ENCODE measurements around the gene MRPL49.
"Not testable (repeated sequence)": the region's sequence is repeated elsewhere in the genome, so short reads cannot be mapped to it uniquely, and the experiment has no call there.

The MRPL49 gene

DNA sequence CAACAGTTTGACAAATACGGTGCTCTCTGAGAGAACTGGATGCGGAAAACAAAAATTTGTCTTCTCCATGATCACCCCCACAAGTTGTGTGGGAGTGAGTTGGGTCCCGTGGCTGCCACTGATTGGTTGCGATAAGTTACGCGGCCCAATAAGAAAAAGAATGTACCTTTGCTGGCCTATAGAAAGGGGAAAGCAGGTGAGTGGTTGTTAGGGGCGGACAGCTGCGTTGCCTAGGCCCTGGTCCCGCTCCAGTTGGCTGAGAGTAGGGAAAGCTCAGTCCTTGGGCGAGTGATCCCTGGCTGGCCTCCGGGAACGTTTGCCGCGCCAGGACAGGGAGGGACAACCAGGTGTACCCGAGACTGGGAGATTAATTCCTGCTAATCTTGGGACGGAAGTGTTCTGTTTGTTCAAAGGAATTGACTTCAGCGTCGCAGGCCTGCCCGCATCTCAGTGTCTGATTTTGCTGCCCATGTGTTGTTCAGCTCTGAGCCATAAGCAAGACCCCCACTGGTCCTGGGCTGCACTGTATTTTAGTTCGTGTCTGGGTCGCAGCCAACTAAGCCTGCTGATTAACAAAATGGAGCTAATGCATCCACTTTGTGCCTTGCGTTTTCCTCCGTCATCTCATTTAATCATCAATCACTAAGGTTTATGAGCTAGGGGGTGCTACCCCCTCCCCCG lies 13.0 kb downstream of the MRPL49 start:
- peak; percentile 75 for DNase-seq

DNA sequence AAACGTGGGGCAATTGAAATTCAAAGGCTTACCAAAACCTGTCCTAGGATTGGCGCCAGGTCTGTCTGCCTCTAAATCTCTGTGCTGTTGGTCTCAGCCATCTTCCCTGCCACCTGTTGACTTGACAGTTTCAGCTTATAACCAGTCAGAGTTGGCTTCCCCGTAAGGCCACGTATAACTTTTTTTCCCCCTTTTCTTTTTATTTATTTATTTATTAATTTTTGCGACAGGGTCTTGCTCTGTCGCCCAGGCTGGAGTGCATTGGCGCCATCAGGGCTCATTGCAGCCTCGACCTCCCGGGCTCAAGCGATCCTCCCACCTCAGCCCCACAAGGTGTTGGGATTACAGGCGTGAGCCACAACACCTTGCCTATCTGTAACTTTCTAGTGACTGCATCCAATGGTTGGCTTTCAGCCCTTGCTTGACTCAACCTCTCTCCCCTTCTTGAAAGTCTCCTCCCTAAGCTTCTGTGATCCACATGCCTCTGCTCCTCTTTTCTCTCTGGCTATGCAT lies 13.6 kb downstream of the MRPL49 start:
- DNase-seq, result no peak

DNA sequence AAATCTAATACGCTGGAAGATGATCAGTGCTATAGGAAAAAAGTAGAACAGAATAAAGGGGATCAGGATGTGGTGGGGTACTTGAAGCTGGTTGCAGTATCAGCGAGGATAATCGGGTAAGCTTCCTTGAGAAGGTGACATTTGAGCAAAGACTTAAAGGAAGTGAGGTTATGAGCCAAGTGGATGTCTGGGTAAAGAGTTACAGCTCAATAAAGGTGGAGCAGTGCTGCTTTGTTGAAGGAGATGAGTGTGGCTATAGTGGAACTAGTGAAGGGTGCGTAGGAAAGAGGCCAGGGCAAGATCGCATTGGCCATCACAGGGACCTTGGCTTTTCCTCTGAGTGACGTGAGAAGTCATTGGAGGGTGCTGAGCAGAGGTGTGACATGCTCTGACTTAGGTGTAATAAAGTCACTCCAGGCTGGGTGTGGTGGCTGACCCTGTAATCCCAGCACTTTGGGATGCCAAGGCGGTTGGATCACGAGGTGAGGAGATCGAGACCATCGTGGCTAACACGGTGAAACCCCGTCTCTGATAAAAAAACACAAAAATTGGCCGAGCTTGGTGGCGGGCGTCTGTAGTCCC lies 14.5 kb downstream of the MRPL49 start:
- DNase-seq, result no peak

DNA sequence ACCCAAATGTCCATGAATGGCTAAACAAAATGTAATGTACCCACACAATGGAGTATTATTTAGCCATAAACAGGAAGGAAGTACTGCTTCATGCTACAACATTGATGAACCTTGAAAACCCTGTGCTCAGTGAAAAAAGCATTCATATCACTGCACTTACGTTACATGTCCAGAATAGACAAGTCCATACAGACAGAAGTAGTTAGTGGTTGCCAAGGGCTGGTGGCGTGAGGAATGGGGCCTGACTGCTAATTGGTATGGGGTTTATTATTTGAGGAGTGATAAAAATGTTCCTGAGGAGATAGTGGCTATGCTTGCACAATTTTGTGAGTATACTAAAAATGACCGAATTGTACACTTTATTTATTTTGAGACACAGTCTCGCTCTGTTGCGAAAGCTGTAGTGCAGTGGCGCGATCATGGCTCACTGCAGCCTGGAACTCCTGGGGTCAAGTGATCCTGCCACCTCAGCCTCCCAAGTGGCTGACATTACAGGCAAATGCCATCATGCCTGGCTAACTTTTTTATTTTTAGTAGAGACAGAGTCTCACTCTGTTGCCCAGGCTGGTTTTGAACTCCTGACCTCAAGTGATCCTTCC lies 19.9 kb downstream of the MRPL49 start:
- no peak for DNase-seq

DNA sequence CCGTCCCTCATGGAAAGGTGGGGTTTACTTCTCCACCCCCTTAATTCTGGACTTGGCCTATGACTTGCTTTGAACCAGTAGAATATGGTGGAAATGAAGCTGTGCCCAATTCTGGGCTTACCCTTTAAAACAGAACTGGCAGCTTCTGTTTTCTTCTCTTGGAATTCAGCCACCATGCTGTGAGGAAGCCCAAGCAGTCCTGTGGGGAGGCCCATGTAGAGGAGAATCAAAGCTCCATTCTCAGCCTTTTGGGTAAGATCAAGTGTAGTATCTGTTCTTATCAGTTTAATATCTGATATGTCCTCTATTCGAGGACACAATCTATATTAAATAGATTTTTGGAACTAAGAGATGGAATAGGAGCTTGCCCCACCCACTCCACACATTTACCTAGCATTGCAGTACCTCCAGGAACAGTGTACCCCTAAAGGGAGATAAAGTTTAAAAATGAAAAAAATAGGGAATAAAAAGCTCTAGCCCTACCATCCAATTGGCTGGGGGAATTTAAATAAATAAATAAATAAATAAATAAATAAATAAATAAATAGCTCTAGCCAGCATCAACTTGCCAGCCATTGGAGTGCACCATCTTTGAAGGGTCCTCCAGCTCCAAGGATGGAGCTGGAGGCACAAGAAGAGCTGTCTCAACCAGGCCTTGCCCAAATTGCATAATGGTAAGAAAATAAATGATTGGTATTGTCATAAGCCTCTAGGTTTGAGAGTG lies 25.4 kb downstream of the MRPL49 start:
- DNase-seq, result no peak

DNA sequence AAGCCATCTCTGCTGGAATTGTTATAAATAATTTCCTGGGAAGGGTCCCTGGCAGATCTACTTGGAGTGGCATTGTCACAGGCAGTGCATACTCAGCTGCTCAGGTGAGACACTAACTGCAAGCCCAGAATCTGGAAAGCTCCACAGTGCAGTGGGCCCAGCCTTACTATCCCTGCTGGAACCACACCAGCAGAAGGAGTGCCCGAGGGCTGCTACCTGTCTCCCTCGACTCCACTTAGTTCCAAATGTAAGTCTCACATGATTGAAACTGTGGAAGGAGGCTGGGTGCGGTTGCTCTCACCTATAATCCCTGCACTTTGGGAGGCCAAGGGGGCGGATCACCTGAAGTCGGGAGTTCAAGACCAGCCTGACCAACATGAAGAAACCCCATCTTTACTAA lies 26.5 kb downstream of the MRPL49 start:
- DNase-seq, result no peak

DNA sequence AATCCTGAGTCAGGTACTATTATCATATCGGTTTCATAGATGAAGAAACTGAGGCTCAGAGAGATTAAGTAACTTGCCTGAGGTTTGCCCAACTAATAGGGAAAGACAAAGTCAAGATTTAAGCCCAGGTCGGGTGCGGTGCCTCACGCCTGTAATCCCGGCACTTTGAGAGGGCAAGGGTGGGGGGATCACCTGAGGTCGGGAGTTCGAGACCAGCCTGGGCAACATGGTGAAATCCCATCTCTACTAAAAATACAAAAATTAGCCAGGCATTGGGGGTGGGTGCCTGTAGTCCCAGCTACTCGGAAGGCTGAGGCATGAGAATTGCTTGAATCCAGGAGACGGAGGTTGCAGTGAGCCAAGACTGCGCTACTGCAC lies 28.0 kb downstream of the MRPL49 start:
- not testable (repeated sequence) for DNase-seq

DNA sequence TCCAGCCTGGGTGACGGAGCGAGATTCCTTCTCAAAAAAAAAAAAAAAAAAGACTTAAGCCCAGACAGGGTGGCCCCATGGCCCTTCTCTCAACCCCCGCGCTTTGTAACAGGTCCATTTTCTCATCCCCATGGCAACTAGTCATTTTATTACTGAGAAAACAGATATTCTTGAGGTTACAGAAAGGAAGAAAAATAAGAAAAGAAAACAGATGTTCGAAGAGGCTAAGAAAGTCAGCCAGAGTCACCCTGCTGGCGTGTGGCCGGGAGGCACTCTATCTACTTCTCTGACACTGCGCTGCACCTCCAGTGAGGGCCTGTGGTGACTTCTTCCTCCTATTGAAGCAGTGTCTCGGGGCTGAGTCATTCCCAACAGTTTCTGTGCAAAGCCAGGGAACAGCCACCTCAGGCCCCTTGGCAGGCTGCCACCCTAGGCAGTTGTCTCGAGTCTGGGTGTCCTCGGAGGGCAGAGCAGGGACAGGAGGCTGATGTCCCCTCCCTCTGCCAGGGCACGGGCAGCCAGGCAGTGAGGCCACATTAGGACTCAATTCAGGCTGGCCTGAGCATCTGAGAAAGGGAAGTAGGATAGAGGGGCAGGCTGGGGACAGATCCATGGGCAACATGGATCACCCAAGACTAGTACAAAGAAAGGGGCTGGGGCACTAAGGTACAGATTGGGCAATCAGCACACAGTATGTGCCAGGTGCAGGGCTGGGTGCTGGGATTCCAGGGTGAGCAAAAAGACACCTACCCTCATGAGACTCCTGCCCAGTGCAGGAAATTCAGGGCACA lies 28.6 kb downstream of the MRPL49 start:
- DNase-seq, result no peak

DNA sequence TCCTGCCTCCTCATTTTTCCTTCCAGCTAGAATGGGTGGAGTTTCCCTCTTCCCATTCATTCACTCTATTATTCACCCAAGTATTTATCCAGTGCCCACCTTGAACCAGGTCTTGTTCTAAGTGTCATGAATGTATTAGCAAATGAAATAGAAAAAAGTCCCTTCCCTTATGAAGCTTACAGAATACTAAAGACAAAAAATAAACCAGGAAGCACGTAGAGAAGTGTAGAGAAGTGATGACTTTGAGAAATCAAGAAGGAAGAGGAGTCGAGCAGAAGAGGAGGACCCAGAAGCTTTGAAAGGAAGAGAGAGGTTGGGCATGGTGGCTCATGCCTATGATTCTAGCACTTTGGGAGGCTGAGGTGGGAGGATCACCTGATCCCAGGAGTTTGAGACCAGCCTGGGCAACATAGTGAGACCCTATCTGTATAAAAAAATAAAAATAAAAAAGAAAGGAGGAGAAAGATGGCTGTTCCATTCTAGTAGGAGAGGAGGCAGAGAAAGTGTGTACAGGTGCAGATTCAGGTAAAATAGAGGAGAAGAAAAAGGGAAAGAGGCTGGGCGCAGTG lies 29.3 kb downstream of the MRPL49 start:
- DNase-seq, result no peak

DNA sequence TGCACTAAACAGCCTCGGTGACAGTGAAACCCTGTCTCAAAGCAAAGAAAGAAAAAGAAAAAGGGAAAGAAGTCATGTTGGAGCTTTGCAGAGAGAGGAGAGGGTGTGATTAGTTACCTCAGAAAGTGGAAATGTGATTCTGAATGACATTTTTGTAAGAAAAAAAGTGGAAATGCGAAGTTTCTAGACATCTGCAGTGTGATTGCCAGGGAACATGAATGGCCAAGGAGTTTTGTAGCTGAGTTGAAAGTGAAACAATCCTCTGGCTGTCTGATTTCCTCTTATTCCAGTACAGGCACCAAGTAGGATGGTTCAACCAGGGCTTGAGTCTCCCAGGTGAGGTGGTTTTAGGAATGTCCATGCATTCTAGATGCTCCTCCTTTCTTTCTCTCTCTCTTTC lies 30.0 kb downstream of the MRPL49 start:
- DNase-seq, result no peak

DNA sequence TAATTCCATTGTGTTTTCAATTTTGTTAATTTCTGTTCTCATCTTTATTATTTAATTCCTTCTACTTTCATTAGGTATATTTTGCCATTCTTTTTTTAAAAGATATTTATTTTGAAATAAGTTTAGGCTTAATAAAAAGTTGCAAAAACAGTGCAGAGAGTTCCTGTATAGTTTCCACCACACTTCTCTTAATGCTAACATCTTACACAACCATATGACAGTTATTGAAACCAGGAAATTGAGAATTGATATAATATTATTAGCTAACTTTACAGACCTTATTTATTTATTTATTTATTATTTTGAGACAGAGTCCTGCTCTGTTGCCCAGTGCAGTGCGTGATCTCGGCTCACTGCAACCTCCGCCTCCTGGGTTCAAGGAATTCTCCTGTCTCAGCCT lies 34.1 kb downstream of the MRPL49 start:
- DNase-seq, result no peak

DNA sequence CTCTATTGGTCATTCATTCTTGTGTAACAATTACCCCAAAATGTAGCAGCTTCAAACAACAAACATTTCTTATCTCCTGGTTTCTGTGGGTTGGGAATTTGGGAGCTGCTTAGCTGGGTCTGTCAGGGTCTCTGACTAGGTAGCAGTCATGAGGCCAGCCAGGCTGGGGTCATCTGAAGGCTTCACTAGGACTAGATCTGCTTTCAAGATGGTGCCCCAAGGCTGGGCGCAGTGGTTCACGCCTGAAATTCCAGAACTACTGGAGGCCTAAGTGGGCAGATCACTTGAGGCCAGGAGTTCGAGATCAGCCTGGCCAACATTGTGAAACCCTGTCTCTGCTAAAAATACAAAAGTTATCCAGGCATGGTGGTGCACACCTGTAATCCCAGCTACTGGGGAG lies 34.8 kb downstream of the MRPL49 start:
- DNase-seq, result no peak

DNA sequence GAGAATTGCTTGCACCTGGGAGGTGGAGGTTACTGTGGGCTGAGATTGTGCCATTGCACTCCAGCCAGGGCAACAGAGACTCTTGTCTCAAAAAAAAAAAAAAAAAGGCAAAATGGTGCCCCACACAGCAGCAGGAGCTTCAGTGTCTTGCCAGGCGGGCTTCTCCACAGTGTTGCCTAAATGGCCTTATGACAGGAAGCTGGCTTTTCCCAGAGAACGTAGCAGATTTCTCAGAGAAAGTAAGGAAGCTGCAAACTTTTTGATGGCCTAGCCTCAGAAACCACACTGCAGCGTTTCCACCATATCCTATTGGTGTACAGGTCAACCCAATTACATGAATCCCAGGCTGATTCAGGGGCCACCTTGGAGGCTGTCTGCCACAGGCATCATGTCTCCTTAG lies 35.2 kb downstream of the MRPL49 start:
- DNase-seq, result no peak

DNA sequence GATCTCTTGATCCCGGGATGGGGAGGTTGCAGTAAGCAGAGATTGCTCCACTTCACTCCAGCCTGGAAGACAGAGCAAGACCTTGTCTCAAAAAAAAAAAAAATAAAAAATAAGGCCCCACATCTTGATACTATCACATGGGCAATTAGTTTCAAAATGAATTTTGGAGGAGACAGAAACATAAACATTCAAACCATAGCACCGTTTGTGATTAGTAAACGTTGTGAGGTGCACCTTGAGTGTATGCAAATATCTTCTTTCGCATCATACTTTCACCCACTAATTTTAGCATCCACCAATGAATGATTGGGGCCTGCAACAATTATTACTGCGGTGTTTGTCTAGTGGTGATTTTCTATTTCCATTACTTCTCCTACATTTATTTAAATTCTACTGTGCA lies 36.9 kb downstream of the MRPL49 start:
- no peak for DNase-seq

DNA sequence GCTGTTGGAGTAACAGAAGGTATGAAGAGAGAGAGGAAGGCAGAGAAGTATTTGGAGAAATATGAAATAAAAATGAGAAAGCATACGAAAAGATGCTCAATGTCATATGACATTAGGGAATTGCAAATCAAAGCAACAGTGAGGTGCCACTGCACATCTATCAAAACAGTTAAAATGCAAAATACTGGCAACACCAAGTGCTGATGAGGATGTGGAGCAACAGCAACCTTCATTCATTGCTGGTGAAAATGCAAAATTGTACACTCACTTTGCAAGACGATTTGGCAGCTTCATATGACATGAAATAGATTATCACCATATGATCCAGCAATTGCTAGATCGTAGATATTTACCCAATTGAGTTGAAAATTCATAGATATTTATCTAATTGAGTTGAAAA lies 38.5 kb downstream of the MRPL49 start:
- DNase-seq, result no peak

DNA sequence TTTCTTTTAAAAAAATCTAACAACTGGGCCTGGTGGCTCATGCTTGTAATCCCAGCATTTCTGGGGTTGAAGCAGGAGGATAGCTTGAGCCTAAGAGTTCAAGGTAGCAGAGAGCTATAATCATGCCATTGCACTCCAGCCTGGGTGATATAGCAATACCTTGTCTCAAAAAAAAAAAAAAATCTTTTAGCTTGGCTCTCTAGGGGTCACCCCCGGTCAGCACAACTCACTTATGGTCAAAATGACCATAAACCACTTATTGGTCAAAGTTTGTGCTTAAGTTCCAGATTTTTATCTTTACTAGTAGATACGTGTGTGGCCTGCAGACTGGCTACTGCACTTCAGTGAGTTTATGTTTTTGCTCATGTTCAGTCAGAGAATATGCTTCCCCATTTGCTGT lies 41.6 kb downstream of the MRPL49 start:
- no peak for DNase-seq

DNA sequence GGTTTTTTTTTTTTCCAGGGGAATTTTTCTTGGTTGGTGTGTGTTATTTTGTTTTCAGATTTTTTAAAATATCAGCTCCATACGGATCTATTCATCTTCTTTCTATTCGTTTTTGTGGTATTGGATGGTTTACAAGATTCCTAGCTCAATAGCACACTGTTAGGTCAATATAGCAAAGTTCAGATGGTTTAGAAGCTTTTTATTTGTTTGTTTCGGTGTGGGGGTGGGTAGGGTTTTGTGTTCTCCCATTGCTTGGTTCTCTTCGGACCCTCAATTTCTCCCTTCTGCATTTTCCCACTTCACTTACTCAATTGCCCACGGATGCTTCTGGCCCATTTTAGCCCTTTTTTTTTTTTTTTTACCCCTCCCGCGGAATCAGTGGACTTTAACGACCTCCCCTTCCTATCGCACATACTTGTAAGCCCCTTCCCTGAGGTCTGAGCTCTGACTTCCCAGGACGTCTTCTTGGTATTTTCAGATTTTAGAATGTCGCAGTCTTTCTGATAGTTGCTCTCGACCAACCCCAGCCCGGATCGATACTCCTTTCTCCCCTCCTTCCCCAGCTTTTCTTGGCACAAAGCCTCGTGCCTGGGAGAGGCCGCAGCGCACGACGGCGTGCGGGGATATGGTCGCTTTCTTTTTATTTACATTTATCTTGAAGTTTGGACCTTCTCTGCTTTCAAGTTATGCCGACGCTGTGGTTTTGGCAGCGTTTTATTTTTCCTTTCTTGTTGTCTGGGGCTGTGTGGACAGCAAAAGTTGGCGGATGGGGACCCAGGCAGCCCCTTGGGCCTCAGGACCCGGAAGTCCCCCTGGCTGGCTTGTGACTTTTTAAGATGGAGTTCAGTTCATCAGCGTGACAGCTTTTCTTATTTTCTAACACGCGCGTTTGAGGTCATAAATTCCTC lies 43.5 kb downstream of the MRPL49 start:
- no peak for DNase-seq

DNA sequence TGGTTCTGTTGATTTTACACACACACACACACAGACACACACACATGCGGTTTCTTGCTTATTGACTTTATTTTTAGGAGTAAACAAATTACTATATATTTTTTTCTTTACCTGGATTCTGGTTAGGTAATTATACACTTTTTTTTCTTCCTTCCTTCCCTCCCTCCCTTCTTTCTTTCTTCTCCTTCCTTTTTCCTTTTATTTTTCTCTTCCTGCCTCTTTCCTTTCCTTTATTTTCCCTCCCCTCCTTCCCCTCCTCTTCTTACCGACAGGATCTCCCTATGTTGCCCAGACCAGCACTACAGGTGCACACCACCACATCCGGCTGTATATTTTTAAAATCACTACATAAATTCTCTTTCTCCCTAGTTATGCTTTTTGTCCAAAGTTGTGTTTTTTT lies 44.8 kb downstream of the MRPL49 start:
- no peak for DNase-seq

DNA sequence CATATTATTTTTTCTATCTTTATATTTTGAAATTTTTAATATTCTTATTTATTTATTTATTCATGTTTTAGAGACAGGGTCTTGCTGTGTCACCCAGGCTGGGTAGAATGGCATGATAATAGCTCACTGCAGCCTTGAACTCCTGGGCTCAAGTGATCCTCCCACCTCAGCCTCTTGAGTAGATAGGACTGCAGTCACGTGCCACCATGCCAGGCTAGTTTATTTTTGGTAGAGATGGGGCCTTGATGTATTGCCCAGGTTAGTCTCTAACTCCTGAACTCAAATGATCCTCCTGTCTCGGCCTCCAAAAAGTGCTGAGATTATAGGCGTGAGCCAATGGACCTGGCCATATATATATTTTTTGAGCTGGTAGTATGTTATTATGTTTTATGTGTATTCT lies 45.5 kb downstream of the MRPL49 start:
- no peak for DNase-seq

DNA sequence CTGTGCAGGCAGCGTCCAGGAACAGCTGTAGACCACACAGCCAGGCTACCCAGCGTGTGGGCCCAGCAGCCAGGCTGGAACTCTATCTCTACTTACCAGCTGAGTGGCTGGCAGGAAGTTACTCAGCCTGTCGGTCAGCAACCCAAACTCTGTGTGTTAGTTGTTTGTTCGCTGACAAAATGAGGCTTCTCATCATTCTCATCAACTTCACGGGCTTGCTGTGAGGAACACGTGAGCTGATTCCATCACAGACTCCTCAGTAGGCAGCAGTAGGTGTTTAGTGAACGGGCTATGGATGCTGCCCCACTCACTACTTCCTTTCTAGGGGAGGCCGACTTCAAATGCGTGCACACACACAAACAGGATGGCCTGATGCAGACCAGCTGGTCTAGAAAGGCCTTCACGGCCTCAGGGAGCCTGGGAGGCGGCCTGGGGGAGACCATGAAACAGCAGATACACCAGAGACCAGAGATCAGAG lies 47.1 kb downstream of the MRPL49 start:
- DNase-seq, result no peak

DNA sequence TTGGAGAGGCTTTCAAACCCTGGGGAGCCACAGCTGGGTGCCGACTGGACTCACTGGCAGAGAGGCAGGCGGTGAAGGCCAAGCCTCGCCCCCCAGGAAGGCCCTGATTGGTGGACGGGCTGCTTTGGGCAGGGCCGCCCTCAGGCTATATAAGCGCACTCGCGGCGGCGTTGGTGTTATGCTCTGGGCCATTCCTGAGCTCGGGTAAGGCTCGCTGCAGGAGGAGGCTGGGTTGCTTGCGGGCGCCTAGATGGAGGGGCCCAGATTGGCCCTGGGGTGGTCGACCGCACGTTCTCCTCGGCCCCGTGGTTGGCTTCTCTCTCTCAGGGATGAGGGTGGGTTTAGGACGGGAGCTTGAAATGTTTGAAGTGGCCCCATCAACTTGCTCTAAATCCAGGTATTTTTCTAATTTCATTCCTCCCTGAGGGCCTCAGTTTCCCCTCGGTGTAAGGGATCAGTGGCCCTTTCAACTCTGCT lies 48.0 kb downstream of the MRPL49 start, which contains the start of gene SPDYC:
SPDYC (plus strand) TSS at position 176 of the 477 bp plus-strand sequence. CDS start 1,125 bp downstream, outside the sequence.
- DNase-seq, result no peak

All from T-helper 9 cell (primary cell).